ENCODE measurements around the gene PRR35.

The PRR35 gene

DNA sequence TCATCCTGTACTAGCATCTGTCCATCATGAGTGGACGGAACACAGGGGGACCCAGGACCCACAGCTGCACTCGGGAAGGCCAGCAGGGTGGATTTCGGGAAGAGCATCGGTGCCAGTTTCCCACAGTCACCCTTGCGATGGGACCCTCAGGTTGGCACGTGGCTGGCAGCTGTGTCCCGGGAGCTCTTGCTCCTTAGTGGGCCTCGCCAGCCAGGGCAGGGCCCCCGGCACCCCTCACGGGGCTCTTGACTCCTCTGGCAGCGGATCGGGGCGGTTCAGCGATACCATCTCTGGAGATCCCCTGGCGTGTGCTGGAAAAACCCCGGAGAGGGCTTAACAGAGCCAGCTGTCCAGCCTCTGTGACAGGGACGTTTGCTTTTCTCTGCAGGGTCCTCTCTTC is 23.4 kb upstream of the PRR35 start:
- Histone ChIP-seq H3K9me3 (ENCODE audit: control insufficient read depth, low read length) (no peaks in the 10 kb centered on the region), H3K9ac (no peak overlapping the region), H3K4me1 (no peaks in the 10 kb centered on the region), H3K4me2 (ENCODE audit: low read length) (no peak overlapping the region), H3K36me3 (ENCODE audit: control insufficient read depth, insufficient read depth, low read length) (no peaks in the 10 kb centered on the region), H2AFZ (no peak overlapping the region), H3K79me2 (peaks cover 53% of the 10 kb centered on the region), H3K4me3 (ENCODE audit: low read depth, low read length) (no peak overlapping the region), H3K27me3 (ENCODE audit: control insufficient read depth, insufficient read depth, low read length) (no peaks in the 10 kb centered on the region), H3K27ac (no peak overlapping the region)
- no peak for TF ChIP-seq CTCF (IDR thresholded peaks at IDR 0.05)

DNA sequence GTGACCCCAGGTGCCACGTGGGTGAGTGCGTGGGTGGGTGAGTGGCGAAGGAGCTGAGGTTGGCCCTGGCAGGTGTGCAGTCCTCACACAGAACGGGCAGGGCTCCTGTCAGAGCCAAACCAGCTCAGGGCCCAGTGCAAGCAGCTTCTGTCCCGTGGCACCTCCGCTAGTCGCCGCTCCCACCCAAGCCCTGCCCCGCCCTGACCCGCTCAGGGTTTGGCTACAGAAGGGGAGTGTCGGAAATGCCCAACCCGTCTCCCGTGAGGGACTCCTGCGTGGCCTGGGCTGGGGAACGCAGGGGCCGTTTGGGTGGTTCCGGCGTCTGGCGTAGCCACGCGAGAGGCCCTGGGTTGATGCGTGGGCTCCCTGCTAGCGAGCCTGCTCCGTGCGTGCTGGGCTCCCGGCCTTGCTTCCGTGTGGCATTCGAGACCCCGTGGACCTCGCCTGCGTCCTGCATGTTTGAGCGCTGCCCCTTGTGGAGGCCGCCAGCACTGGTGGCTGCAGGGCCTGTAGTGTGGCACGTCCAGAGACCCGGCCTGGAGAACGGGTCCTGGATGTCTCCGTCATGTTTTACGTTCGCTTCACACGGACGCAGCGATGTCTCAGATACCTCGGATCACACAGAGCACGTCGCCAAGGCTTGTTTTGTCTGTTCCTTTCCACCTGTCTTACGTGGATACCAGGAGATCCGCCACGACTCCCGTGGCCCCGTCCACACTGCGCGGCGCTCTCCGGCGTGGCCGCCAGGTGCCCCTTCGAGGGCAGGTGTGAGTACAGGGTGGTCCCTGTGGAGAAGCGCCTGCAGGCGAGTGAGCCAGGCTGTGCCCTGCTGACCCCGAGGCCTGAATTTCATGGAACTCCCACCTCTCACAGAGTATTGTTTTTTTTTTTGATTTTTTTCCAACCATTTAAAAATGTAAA is 22.5 kb upstream of the PRR35 start:
- H3K27ac ChIP-seq: no peak overlapping the region
- H3K36me3 ChIP-seq (ENCODE audit: control insufficient read depth, insufficient read depth, low read length): no peaks in the 10 kb centered on the region
- no peak for TF ChIP-seq CTCF (IDR thresholded peaks at IDR 0.05)
- no peaks in the 10 kb centered on the region for H3K9me3 ChIP-seq (ENCODE audit: control insufficient read depth, low read length)
- H3K79me2 ChIP-seq: peaks cover 54% of the 10 kb centered on the region
- no peak overlapping the region for H3K4me3 ChIP-seq (ENCODE audit: low read depth, low read length)
- H3K9ac ChIP-seq: no peak overlapping the region
- H2AFZ ChIP-seq: no peak overlapping the region
- H3K4me2 ChIP-seq (ENCODE audit: low read length): no peak overlapping the region
- no peaks in the 10 kb centered on the region for H3K4me1 ChIP-seq
- H3K27me3 ChIP-seq (ENCODE audit: control insufficient read depth, insufficient read depth, low read length): no peaks in the 10 kb centered on the region

- H3K36me3 ChIP-seq (ENCODE audit: control insufficient read depth, insufficient read depth, low read length): no peaks in the 10 kb centered on the region
- TF ChIP-seq CTCF (IDR thresholded peaks at IDR 0.05): no peak
- peaks cover 37% of the 10 kb centered on the region for H3K79me2 ChIP-seq
- no peak overlapping the region for H3K4me2 ChIP-seq (ENCODE audit: low read length)
- no peak overlapping the region for H3K9ac ChIP-seq
- no peak overlapping the region for H3K4me3 ChIP-seq (ENCODE audit: low read depth, low read length)
- no peak overlapping the region for H3K27ac ChIP-seq
- no peaks in the 10 kb centered on the region for H3K9me3 ChIP-seq (ENCODE audit: control insufficient read depth, low read length)
- H2AFZ ChIP-seq: no peak overlapping the region
- no peaks in the 10 kb centered on the region for H3K27me3 ChIP-seq (ENCODE audit: control insufficient read depth, insufficient read depth, low read length)
- no peaks in the 10 kb centered on the region for H3K4me1 ChIP-seq
Measured at GRCh38 chr16:539901-540530, 20.2 kb upstream of the PRR35 start.

DNA sequence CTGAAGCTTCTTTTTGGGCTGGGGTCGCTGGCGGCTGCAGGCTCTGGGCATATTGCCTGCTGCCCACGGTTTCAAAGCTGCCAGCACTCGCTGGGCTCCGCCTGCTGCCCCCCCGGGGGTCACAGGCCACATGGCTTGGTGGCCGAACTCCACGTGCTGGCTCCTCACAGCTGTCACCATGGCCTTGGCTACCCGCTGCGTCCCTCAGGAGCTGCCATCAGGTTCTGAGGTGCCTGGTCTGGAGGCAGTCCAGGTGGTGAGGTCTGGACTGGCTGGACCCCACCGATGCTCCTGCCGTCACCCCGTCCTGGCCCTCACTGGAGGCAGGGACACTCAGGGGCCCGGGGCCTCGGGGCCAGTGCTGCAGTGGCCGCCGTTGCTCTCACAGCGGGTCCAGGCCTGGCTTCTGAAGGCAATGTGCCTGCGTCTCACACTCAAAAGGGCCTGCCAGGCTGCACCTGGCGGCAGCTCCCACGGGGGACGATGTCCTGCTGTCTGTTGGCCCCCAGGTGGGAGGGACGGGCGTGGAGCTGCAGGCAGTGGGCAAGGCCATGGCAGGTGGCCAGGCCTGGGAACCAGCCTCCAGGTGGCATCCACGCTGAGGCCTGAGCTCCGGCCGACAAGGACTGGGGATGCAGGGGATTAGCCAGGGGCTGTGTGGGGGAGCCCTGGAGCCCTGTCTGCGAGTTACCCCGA is 19.4 kb upstream of the PRR35 start:
- Histone ChIP-seq H3K79me2 (peaks cover 34% of the 10 kb centered on the region), H3K9me3 (ENCODE audit: control insufficient read depth, low read length) (no peaks in the 10 kb centered on the region), H3K27me3 (ENCODE audit: control insufficient read depth, insufficient read depth, low read length) (no peaks in the 10 kb centered on the region), H2AFZ (no peak overlapping the region), H3K4me2 (ENCODE audit: low read length) (no peak overlapping the region), H3K4me1 (no peaks in the 10 kb centered on the region), H3K4me3 (ENCODE audit: low read depth, low read length) (no peak overlapping the region), H3K36me3 (ENCODE audit: control insufficient read depth, insufficient read depth, low read length) (no peaks in the 10 kb centered on the region), H3K27ac (no peak overlapping the region), H3K9ac (no peak overlapping the region)
- no peak for TF ChIP-seq CTCF (IDR thresholded peaks at IDR 0.05)
